Neural progenitor cell (in vitro differentiated cells): ENCODE measurements around the gene PTGER3.
"Not testable (repeated sequence)": the region's sequence is repeated elsewhere in the genome, so short reads cannot be mapped to it uniquely, and the experiment has no call there.

Experiments
- CTCF ChIP-seq: fragments of 200-600 bp; sonication (generic); IDR thresholded peaks from 2 replicates; pipeline ENCODE4 v1.5.1; 2017; ENCODE audit warnings: antibody characterized with exemption, mild to moderate bottlenecking
- EZH2 ChIP-seq: fragments of 200-600 bp; sonication (generic); IDR thresholded peaks from 2 replicates; pipeline ENCODE4 v1.6.1; 2017; ENCODE audit warnings: antibody characterized with exemption, mild to moderate bottlenecking, moderate library complexity
- EZH2phosphoT487 ChIP-seq: fragments of 200-600 bp; sonication (generic); IDR thresholded peaks from 2 replicates; pipeline ENCODE4 v1.6.1; 2017; ENCODE audit warnings: antibody characterized with exemption

- not testable (repeated sequence) for TF ChIP-seq CTCF, EZH2, EZH2phosphoT487
Measured at GRCh38 chr1:70985278-70985677, 62.3 kb downstream of the PTGER3 start.
